ENCODE results near the gene GRM3.

GRM3 gene

DNA sequence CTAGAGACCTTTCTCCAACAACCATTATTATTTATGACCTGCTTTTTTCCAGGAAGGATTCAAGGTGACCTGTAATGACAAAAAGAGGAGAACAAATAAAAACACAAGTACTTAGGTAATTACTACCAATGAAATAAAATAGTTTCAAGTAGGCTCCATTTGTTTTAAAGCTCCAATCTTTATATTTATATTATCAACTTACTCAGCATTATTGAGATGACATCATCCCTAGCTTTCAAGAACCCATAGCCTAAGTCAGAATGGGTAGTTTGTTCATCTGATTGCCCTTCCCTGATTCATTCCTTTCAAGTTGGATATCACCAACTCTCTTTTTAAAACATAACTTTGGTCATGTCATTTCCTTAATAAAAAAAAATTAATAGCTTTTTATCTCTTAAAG is 131.5 kb downstream of the GRM3 start:
- Histone ChIP-seq H3K9me3 (ENCODE audit: control insufficient read depth, low read length) (no peaks in the 10 kb centered on the region), H2BK5ac (ENCODE audit: low read depth, low read length, poor library complexity, severe bottlenecking) (no peak overlapping the region), H3K27me3 (ENCODE audit: control insufficient read depth in 1 of 2, insufficient read depth in 1 of 2, low read length in 2 of 2) (no peaks in the 10 kb centered on the region), H3K9ac (ENCODE audit: low read length) (no peak overlapping the region), H2AK5ac (ENCODE audit: low read length, severe bottlenecking) (no peak overlapping the region), H3K27ac (ENCODE audit: low read length, poor library complexity, severe bottlenecking) (no peak overlapping the region), H3K4me3 (ENCODE audit: insufficient read depth in 1 of 2, low read depth in 1 of 2, low read length in 2 of 2) (no peak overlapping the region), H4K8ac (ENCODE audit: low read length) (no peak overlapping the region), H3K4me1 (ENCODE audit: control insufficient read depth, insufficient read depth, low read depth, low read length) (no peaks in the 10 kb centered on the region), H4K91ac (ENCODE audit: low read length) (no peak overlapping the region), H2BK12ac (ENCODE audit: low read length in 2 of 2) (no peak overlapping the region), H3K23ac (ENCODE audit: low read length in 2 of 2) (no peak overlapping the region), H3K14ac (ENCODE audit: low read length in 2 of 2) (no peak overlapping the region), H3K4me2 (ENCODE audit: low read length, poor library complexity, severe bottlenecking) (no peak overlapping the region), H3K4ac (ENCODE audit: low read depth in 1 of 2, low read length in 2 of 2) (no peak overlapping the region), H2BK15ac (ENCODE audit: low read depth, poor library complexity, severe bottlenecking) (no peak overlapping the region), H2BK120ac (ENCODE audit: low read depth, low read length) (no peak overlapping the region), H3K79me1 (replicated peaks; ENCODE audit: low read length, poor library complexity, severe bottlenecking) (no peaks in the 10 kb centered on the region), H3K18ac (ENCODE audit: low read depth in 1 of 2, low read length in 2 of 2) (no peak overlapping the region), H3K36me3 (ENCODE audit: control insufficient read depth in 1 of 2, insufficient read depth in 2 of 2, low read depth in 1 of 2, low read length in 2 of 2) (no peaks in the 10 kb centered on the region), H2AFZ (ENCODE audit: low read depth, low read length) (no peak overlapping the region)
- DNase-seq: no peak

GRCh38 chr7:86776136-86776535 is 132.4 kb downstream of the GRM3 start:
- no peak overlapping the region for H2BK5ac ChIP-seq (ENCODE audit: low read depth, low read length, poor library complexity, severe bottlenecking)
- no peak overlapping the region for H3K4me3 ChIP-seq (ENCODE audit: insufficient read depth in 1 of 2, low read depth in 1 of 2, low read length in 2 of 2)
- H2BK12ac ChIP-seq (ENCODE audit: low read length in 2 of 2): no peak overlapping the region
- H3K4ac ChIP-seq (ENCODE audit: low read depth in 1 of 2, low read length in 2 of 2): no peak overlapping the region
- no peaks in the 10 kb centered on the region for H3K4me1 ChIP-seq (ENCODE audit: control insufficient read depth, insufficient read depth, low read depth, low read length)
- no peaks in the 10 kb centered on the region for H3K9me3 ChIP-seq (ENCODE audit: control insufficient read depth, low read length)
- no peak overlapping the region for H3K23ac ChIP-seq (ENCODE audit: low read length in 2 of 2)
- WGBS: 73% methylated on average over 1 of the region's 1 CpG
- DNase-seq: no peak
- no peak overlapping the region for H4K91ac ChIP-seq (ENCODE audit: low read length)
- no peak overlapping the region for H2AK5ac ChIP-seq (ENCODE audit: low read length, severe bottlenecking)
- H3K27me3 ChIP-seq (ENCODE audit: control insufficient read depth in 1 of 2, insufficient read depth in 1 of 2, low read length in 2 of 2): no peaks in the 10 kb centered on the region
- H3K18ac ChIP-seq (ENCODE audit: low read depth in 1 of 2, low read length in 2 of 2): no peak overlapping the region
- no peaks in the 10 kb centered on the region for H3K79me1 ChIP-seq (replicated peaks; ENCODE audit: low read length, poor library complexity, severe bottlenecking)
- H4K8ac ChIP-seq (ENCODE audit: low read length): no peak overlapping the region
- no peak overlapping the region for H3K27ac ChIP-seq (ENCODE audit: low read length, poor library complexity, severe bottlenecking)
- H2BK120ac ChIP-seq (ENCODE audit: low read depth, low read length): no peak overlapping the region
- no peak overlapping the region for H2BK15ac ChIP-seq (ENCODE audit: low read depth, poor library complexity, severe bottlenecking)
- H3K14ac ChIP-seq (ENCODE audit: low read length in 2 of 2): no peak overlapping the region
- no peak overlapping the region for H3K4me2 ChIP-seq (ENCODE audit: low read length, poor library complexity, severe bottlenecking)
- H2AFZ ChIP-seq (ENCODE audit: low read depth, low read length): no peak overlapping the region
- no peak overlapping the region for H3K9ac ChIP-seq (ENCODE audit: low read length)
- H3K36me3 ChIP-seq (ENCODE audit: control insufficient read depth in 1 of 2, insufficient read depth in 2 of 2, low read depth in 1 of 2, low read length in 2 of 2): no peaks in the 10 kb centered on the region

GRCh38 chr7:86778271-86778670 is 134.6 kb downstream of the GRM3 start:
- H3K4me3 ChIP-seq (ENCODE audit: insufficient read depth in 1 of 2, low read depth in 1 of 2, low read length in 2 of 2): no peak overlapping the region
- H3K79me1 ChIP-seq (replicated peaks; ENCODE audit: low read length, poor library complexity, severe bottlenecking): no peaks in the 10 kb centered on the region
- no peak overlapping the region for H2AFZ ChIP-seq (ENCODE audit: low read depth, low read length)
- no peaks in the 10 kb centered on the region for H3K27me3 ChIP-seq (ENCODE audit: control insufficient read depth in 1 of 2, insufficient read depth in 1 of 2, low read length in 2 of 2)
- H3K36me3 ChIP-seq (ENCODE audit: control insufficient read depth in 1 of 2, insufficient read depth in 2 of 2, low read depth in 1 of 2, low read length in 2 of 2): no peaks in the 10 kb centered on the region
- no peak overlapping the region for H3K23ac ChIP-seq (ENCODE audit: low read length in 2 of 2)
- H3K9me3 ChIP-seq (ENCODE audit: control insufficient read depth, low read length): no peaks in the 10 kb centered on the region
- H3K4me2 ChIP-seq (ENCODE audit: low read length, poor library complexity, severe bottlenecking): no peak overlapping the region
- no peak overlapping the region for H2BK15ac ChIP-seq (ENCODE audit: low read depth, poor library complexity, severe bottlenecking)
- no peak overlapping the region for H2AK5ac ChIP-seq (ENCODE audit: low read length, severe bottlenecking)
- H2BK12ac ChIP-seq (ENCODE audit: low read length in 2 of 2): no peak overlapping the region
- no peak overlapping the region for H3K27ac ChIP-seq (ENCODE audit: low read length, poor library complexity, severe bottlenecking)
- no peak overlapping the region for H3K14ac ChIP-seq (ENCODE audit: low read length in 2 of 2)
- no peak overlapping the region for H2BK5ac ChIP-seq (ENCODE audit: low read depth, low read length, poor library complexity, severe bottlenecking)
- H4K8ac ChIP-seq (ENCODE audit: low read length): no peak overlapping the region
- no peak overlapping the region for H3K4ac ChIP-seq (ENCODE audit: low read depth in 1 of 2, low read length in 2 of 2)
- DNase-seq: no peak
- no peak overlapping the region for H2BK120ac ChIP-seq (ENCODE audit: low read depth, low read length)
- no peak overlapping the region for H4K91ac ChIP-seq (ENCODE audit: low read length)
- no peak overlapping the region for H3K9ac ChIP-seq (ENCODE audit: low read length)
- no peak overlapping the region for H3K18ac ChIP-seq (ENCODE audit: low read depth in 1 of 2, low read length in 2 of 2)
- H3K4me1 ChIP-seq (ENCODE audit: control insufficient read depth, insufficient read depth, low read depth, low read length): no peaks in the 10 kb centered on the region

- no peak overlapping the region for H2BK5ac ChIP-seq (ENCODE audit: low read depth, low read length, poor library complexity, severe bottlenecking)
- no peak overlapping the region for H2BK120ac ChIP-seq (ENCODE audit: low read depth, low read length)
- H3K27ac ChIP-seq (ENCODE audit: low read length, poor library complexity, severe bottlenecking): no peak overlapping the region
- H3K9ac ChIP-seq (ENCODE audit: low read length): no peak overlapping the region
- H4K8ac ChIP-seq (ENCODE audit: low read length): no peak overlapping the region
- no peak overlapping the region for H4K91ac ChIP-seq (ENCODE audit: low read length)
- no peak overlapping the region for H3K4me2 ChIP-seq (ENCODE audit: low read length, poor library complexity, severe bottlenecking)
- H3K79me1 ChIP-seq (replicated peaks; ENCODE audit: low read length, poor library complexity, severe bottlenecking): no peaks in the 10 kb centered on the region
- no peaks in the 10 kb centered on the region for H3K27me3 ChIP-seq (ENCODE audit: control insufficient read depth in 1 of 2, insufficient read depth in 1 of 2, low read length in 2 of 2)
- no peaks in the 10 kb centered on the region for H3K4me1 ChIP-seq (ENCODE audit: control insufficient read depth, insufficient read depth, low read depth, low read length)
- no peak overlapping the region for H3K23ac ChIP-seq (ENCODE audit: low read length in 2 of 2)
- 100% methylated on average over 1 of the region's 2 CpGs for WGBS
- no peaks in the 10 kb centered on the region for H3K36me3 ChIP-seq (ENCODE audit: control insufficient read depth in 1 of 2, insufficient read depth in 2 of 2, low read depth in 1 of 2, low read length in 2 of 2)
- no peak overlapping the region for H2BK12ac ChIP-seq (ENCODE audit: low read length in 2 of 2)
- H2BK15ac ChIP-seq (ENCODE audit: low read depth, poor library complexity, severe bottlenecking): no peak overlapping the region
- no peak overlapping the region for H3K4me3 ChIP-seq (ENCODE audit: insufficient read depth in 1 of 2, low read depth in 1 of 2, low read length in 2 of 2)
- no peak overlapping the region for H2AFZ ChIP-seq (ENCODE audit: low read depth, low read length)
- DNase-seq: no peak
- no peaks in the 10 kb centered on the region for H3K9me3 ChIP-seq (ENCODE audit: control insufficient read depth, low read length)
- no peak overlapping the region for H3K18ac ChIP-seq (ENCODE audit: low read depth in 1 of 2, low read length in 2 of 2)
- no peak overlapping the region for H2AK5ac ChIP-seq (ENCODE audit: low read length, severe bottlenecking)
- no peak overlapping the region for H3K14ac ChIP-seq (ENCODE audit: low read length in 2 of 2)
- no peak overlapping the region for H3K4ac ChIP-seq (ENCODE audit: low read depth in 1 of 2, low read length in 2 of 2)
Measured at GRCh38 chr7:86784765-86785164, 141.1 kb downstream of the GRM3 start.

Measured in mesenchymal stem cell (in vitro differentiated cells and primary cell).